AG10803 (cell line): Measurements from ENCODE around the gene ARHGEF6.

ENCODE experiments used
- DNase-seq: peaks from one replicate; pipeline ENCODE4 v3.0.0; 2010; ENCODE audit warnings: low read depth
- H3K4me3 ChIP-seq: 2 replicates; pipeline ENCODE4 v1.5.1; 2011; ENCODE audit warnings: mild to moderate bottlenecking, low read length, control low read depth
- CTCF ChIP-seq: conservative IDR thresholded peaks from 2 replicates; pipeline ENCODE4 v1.5.1; 2011; ENCODE audit warnings: mild to moderate bottlenecking, low read length, control low read depth, inconsistent platforms

ARHGEF6 gene

GRCh38 chrX:136619899-136620505 is 160.7 kb downstream of the ARHGEF6 start:
- no peak for DNase-seq
- no peak overlapping the region for H3K4me3 ChIP-seq
- no peak for TF ChIP-seq CTCF

DNA sequence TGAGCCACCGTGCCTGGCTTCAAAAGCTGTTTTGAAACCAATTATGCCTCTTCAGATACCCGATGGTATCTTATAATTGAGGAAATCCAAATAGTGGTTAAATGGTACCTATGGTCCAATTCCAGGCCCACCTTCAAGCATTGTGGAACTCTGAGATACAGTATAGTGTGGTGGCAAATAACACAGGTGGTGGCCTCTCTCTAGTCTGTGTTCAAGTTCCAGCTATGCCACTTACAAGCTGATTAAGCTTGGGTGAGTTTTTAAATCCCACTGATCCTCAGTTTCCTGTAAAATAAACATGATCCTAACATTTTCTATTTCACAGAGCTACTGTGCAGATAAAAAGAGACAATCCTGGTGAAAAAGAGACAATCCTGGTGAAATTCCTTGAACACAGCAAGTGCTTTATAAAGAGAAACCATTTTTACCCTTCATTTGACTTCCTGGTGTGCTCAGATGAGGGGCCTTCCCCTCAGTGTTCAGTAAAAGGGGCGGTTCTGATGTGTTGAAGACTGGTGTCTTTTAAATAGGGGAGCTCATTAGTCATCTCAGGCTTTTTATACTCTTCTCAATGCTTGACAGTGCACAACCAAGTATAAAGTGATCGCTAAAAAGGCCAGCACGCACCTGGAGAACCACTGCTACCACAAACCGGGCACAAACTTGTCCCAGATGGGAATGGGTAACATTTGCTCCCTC is 163.6 kb downstream of the ARHGEF6 start:
- no peak for DNase-seq
- TF ChIP-seq CTCF = no peak
- H3K4me3 ChIP-seq = no peak overlapping the region
